OCI-LY1 (cell line): ENCODE results near the gene CHST11.
"Not testable (repeated sequence)": the region's sequence is repeated elsewhere in the genome, so short reads cannot be mapped to it uniquely, and the experiment has no call there.

Experiments used
- H2AFZ ChIP-seq: fragments of 200-600 bp; sonication (generic), shearing (Covaris generic); 2 replicates; pipeline ENCODE4 v1.6.0; 2014; ENCODE audit warnings: antibody characterized with exemption, mild to moderate bottlenecking, low read length
- H3F3A ChIP-seq: fragments of 200-600 bp; sonication (generic), shearing (Covaris generic); 2 replicates; pipeline ENCODE4 v1.6.0; 2014; ENCODE audit warnings: mild to moderate bottlenecking, antibody characterized with exemption, low read length, moderate library complexity; ENCODE audit not compliant: insufficient read depth
- H3K27ac ChIP-seq: fragments of 200-600 bp; sonication (generic); 2 replicates; pipeline ENCODE4 v1.5.1; 2014; ENCODE audit warnings: low read length, mixed run types, mild to moderate bottlenecking, low read depth; ENCODE audit not compliant: poor library complexity, severe bottlenecking
- H3K27me3 ChIP-seq: fragments of 200-600 bp; sonication (generic); 2 replicates; pipeline ENCODE4 v1.6.0; 2014; ENCODE audit warnings: antibody characterized with exemption, mild to moderate bottlenecking, low read length, moderate library complexity; ENCODE audit not compliant: insufficient read depth
- H3K36me3 ChIP-seq: fragments of 200-600 bp; sonication (generic); 2 replicates; pipeline ENCODE4 v1.6.1; 2014; ENCODE audit warnings: mild to moderate bottlenecking, antibody characterized with exemption, low read length, moderate library complexity, mixed read lengths; ENCODE audit not compliant: insufficient read depth
- H3K4me1 ChIP-seq: fragments of 200-600 bp; sonication (generic); 2 replicates; pipeline ENCODE4 v1.5.1; 2014; ENCODE audit warnings: mild to moderate bottlenecking, low read length, moderate library complexity; ENCODE audit not compliant: insufficient read depth, severe bottlenecking
- H3K4me2 ChIP-seq: fragments of 200-600 bp; sonication (generic), shearing (Covaris generic); 2 replicates; pipeline ENCODE4 v1.6.1; 2014; ENCODE audit warnings: low read length
- H3K4me3 ChIP-seq: fragments of 200-600 bp; sonication (generic); 2 replicates; pipeline ENCODE4 v1.5.1; 2014; ENCODE audit warnings: low read length, low read depth, mild to moderate bottlenecking, mixed read lengths; ENCODE audit not compliant: poor library complexity, severe bottlenecking
- H3K79me2 ChIP-seq: fragments of 200-600 bp; shearing (Covaris generic); 2 replicates; pipeline ENCODE4 v1.6.1; 2016; ENCODE audit warnings: mixed run types, low read length, mixed read lengths; ENCODE audit not compliant: insufficient read depth
- H3K9ac ChIP-seq: fragments of 200-600 bp; sonication (generic), shearing (Covaris generic); 2 replicates; pipeline ENCODE4 v1.6.1; 2014; ENCODE audit warnings: mild to moderate bottlenecking, low read length, mixed read lengths
- H3K9me2 ChIP-seq: fragments of 200-600 bp; sonication (generic), shearing (Covaris generic); 2 replicates; pipeline ENCODE4 v1.6.1; 2014; ENCODE audit warnings: low read depth, mild to moderate bottlenecking, low read length, mixed read lengths
- H3K9me3 ChIP-seq: fragments of 200-600 bp; shearing (Covaris generic); 2 replicates; pipeline ENCODE4 v1.6.1; 2014; ENCODE audit warnings: low read length, mixed read lengths
- H4K20me1 ChIP-seq: fragments of 200-600 bp; sonication (generic), shearing (Covaris generic); 2 replicates; pipeline ENCODE4 v1.6.0; 2016; ENCODE audit warnings: mild to moderate bottlenecking, low read length; ENCODE audit not compliant: insufficient read depth
- EZH2 ChIP-seq: fragments of 200-600 bp; sonication (generic), shearing (Covaris generic); IDR thresholded peaks from 2 replicates; pipeline ENCODE4 v1.8.0; 2017; ENCODE audit warnings: borderline replicate concordance, mixed run types, mild to moderate bottlenecking, antibody characterized with exemption, low read length, moderate library complexity, mixed read lengths
- TF ChIP-seq, protein P1 (sequence below): fragments of 200-600 bp; sonication (generic), shearing (Covaris generic); IDR thresholded peaks from 2 replicates; pipeline ENCODE4 v1.5.1; 2017; ENCODE audit warnings: mild to moderate bottlenecking, antibody characterized with exemption, low read length, moderate library complexity, mixed read lengths

Gene CHST11

DNA sequence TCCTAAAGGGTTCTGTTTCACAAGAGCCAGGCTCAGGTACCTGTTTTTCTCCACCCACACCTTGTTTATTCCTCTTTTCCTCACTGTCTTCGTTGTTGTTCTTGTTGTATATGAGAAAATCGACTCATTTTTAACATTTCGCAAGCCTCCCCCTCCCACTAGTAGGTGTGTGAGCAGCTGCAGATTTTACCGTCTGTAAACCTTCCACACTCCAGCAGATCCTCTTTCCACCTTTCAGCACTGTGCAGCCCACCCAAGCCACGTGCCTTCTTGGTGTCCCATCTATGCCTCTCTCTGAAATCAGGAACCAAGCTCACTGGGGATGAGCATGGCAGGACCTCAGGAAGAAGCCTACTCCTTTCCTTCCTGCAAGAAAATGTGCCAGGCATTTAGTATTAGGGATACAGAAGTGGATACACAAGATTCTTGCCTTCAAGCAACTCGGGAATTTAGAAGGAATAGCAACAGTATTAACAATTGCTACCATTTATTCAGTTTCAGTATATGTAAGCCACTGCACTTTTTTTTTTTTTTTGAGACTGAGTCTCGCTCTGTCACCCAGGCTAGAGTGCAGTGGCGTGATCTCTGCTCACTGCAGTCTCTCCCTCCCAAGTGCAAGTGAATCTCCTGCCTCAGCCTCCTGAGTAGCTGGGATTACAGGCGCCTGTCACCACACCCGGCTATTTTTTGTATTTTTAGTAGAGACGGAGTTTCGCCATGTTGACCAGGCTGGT is 113.6 kb downstream of the CHST11 start:
- no peak for TF ChIP-seq EZH2
- TF ChIP-seq, protein P1, sequence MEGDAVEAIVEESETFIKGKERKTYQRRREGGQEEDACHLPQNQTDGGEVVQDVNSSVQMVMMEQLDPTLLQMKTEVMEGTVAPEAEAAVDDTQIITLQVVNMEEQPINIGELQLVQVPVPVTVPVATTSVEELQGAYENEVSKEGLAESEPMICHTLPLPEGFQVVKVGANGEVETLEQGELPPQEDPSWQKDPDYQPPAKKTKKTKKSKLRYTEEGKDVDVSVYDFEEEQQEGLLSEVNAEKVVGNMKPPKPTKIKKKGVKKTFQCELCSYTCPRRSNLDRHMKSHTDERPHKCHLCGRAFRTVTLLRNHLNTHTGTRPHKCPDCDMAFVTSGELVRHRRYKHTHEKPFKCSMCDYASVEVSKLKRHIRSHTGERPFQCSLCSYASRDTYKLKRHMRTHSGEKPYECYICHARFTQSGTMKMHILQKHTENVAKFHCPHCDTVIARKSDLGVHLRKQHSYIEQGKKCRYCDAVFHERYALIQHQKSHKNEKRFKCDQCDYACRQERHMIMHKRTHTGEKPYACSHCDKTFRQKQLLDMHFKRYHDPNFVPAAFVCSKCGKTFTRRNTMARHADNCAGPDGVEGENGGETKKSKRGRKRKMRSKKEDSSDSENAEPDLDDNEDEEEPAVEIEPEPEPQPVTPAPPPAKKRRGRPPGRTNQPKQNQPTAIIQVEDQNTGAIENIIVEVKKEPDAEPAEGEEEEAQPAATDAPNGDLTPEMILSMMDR = no peak
- peak overlapping the region; percentile 99 for H3K27ac ChIP-seq
- H3K4me3 ChIP-seq = peak overlapping the region; percentile 48
- no peaks in the 10 kb centered on the region for H3K79me2 ChIP-seq
- H3K9ac ChIP-seq = peak overlapping the region; percentile 73
- H2AFZ ChIP-seq = no peak overlapping the region
- peak overlapping the region; percentile 81 for H3K4me2 ChIP-seq
- H3K9me3 ChIP-seq = no peaks in the 10 kb centered on the region
- H3F3A ChIP-seq = no peaks in the 10 kb centered on the region
- no peaks in the 10 kb centered on the region for H3K36me3 ChIP-seq
- no peaks in the 10 kb centered on the region for H4K20me1 ChIP-seq
- no peaks in the 10 kb centered on the region for H3K27me3 ChIP-seq
- H3K9me2 ChIP-seq = no peaks in the 10 kb centered on the region
- peaks cover 65% of the 10 kb centered on the region for H3K4me1 ChIP-seq

DNA sequence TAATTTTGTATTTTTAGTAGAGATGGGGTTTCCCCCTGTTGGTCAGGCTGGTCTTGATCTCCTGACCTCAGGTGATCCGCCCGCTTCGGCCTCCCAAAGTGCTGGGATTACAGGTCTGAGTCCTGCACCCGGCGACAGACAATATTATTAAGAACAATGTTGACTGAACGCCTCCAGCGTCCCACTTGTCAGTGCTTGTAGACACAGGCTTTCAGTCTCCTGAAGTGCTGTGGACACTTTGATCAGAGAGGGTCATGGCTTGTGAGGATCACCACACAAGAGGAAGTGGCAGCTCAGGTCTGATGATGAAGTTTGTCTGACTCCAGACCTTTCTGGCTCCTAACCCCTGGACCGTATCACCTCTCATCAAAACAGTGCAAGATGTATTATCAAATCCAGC is 114.6 kb downstream of the CHST11 start:
- H3K4me1 ChIP-seq = peaks cover 67% of the 10 kb centered on the region
- H4K20me1 ChIP-seq = no peaks in the 10 kb centered on the region
- TF ChIP-seq, protein P1 = no peak
- TF ChIP-seq EZH2 = no peak
- peak overlapping the region; percentile 99 for H3K27ac ChIP-seq
- H3K4me3 ChIP-seq = no peak overlapping the region
- H3K9me2 ChIP-seq = no peaks in the 10 kb centered on the region
- H3K79me2 ChIP-seq = no peaks in the 10 kb centered on the region
- H3K27me3 ChIP-seq = no peaks in the 10 kb centered on the region
- H3K4me2 ChIP-seq = peak overlapping the region; percentile 81
- no peaks in the 10 kb centered on the region for H3F3A ChIP-seq
- H3K9me3 ChIP-seq = no peaks in the 10 kb centered on the region
- H2AFZ ChIP-seq = no peak overlapping the region
- no peak overlapping the region; the same call in 1 of the 2 replicates for H3K9ac ChIP-seq
- no peaks in the 10 kb centered on the region for H3K36me3 ChIP-seq

DNA sequence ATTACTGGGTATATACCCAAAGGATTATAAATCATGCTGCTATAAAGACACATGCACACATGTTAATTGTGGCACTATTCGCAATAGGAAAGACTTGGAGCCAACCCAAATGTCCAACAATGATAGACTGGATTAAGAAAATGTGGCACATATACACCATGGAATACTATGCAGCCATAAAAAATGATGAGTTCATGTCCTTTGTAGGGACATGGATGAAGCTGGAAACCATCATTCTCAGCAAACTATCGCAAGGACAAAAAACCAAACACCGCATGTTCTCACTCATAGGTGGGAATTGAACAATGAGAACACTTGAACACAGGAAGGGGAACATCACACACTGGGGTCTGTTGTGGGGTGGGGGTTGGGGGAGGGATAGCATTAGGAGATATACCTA is 117.6 kb downstream of the CHST11 start:
- H3K4me3 ChIP-seq, H3F3A ChIP-seq, H3K4me2 ChIP-seq, H3K36me3 ChIP-seq, H3K27me3 ChIP-seq, H2AFZ ChIP-seq, H3K79me2 ChIP-seq, H3K9ac ChIP-seq, H3K9me3 ChIP-seq, H3K9me2 ChIP-seq, H4K20me1 ChIP-seq, H3K27ac ChIP-seq: not testable (repeated sequence)
- peaks cover 69% of the 10 kb centered on the region for H3K4me1 ChIP-seq

DNA sequence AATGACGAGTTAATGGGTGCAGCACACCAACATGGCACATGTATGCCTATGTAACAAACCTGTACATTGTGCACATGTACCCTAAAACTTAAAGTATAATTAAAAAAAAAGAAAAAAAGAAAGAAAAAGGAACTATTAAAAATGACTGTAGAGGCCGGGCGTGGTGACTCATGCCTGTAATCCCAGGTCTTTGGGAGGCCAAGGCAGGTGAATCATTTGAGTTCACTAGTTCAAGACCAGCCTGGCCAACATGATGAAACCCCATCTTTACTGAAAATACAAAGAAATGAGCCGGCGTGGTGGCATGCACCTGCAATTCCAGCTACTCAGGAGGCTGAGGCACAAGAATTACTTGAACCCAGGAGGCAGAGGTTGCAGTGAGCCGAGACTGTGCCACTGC is 118.0 kb downstream of the CHST11 start:
- H4K20me1 ChIP-seq, H3K36me3 ChIP-seq, H3K9me3 ChIP-seq, H3K9ac ChIP-seq, H3F3A ChIP-seq, H3K9me2 ChIP-seq, H3K27me3 ChIP-seq, H3K4me2 ChIP-seq, H3K4me3 ChIP-seq, H3K79me2 ChIP-seq, H2AFZ ChIP-seq: not testable (repeated sequence)
- Histone ChIP-seq H3K27ac (peak overlapping the region; percentile 56), H3K4me1 (peaks cover 69% of the 10 kb centered on the region)
